Loucy (cell line): ENCODE measurements around the gene DIDO1.

ENCODE experiments used
- CTCF ChIP-seq: fragments of 200-600 bp; sonication (generic); conservative IDR thresholded peaks from 2 replicates; pipeline ENCODE4 v1.5.1; 2014; ENCODE audit warnings: mild to moderate bottlenecking, antibody characterized with exemption, low read length
- EZH2phosphoT487 ChIP-seq: fragments of 200-600 bp; IDR thresholded peaks from 2 replicates; pipeline ENCODE4 v1.6.1; 2018; ENCODE audit warnings: antibody characterized with exemption, mild to moderate bottlenecking, moderate library complexity, borderline replicate concordance

GRCh38 chr20:62914970-62915457 is 11.3 kb downstream of the DIDO1 start:
- no peak for TF ChIP-seq CTCF
- TF ChIP-seq EZH2phosphoT487 = no peak
